Epithelial cell of proximal tubule (primary cell): ENCODE results near the gene HP1BP3. TPM values are rescaled to one million over a fixed set of nuclear protein-coding genes. Genes with fewer than 3 reads are reported as not detected.

ENCODE experiments used
- DNase-seq: peaks from one replicate; pipeline ENCODE4 v3.0.0-alpha.2; 2011; ENCODE audit warnings: low read depth
- H3K4me3 ChIP-seq: 2 replicates; pipeline ENCODE4 v1.5.1; 2011; ENCODE audit warnings: low read depth, mild to moderate bottlenecking, low read length
- CTCF ChIP-seq: conservative IDR thresholded peaks from 2 replicates; pipeline ENCODE4 v1.5.1; 2012; ENCODE audit warnings: low read depth, mild to moderate bottlenecking, low read length
- total RNA-seq: library from RNA; depleted of rRNA; stranded (reverse); fragments of >200 nt; gene quantifications from 2 replicates; pipeline ENCODE4 v1.2.3, GENCODE V29; 2015

The HP1BP3 gene
- total RNA-seq, 1 donor from 2014 or later, result 142 TPM

GRCh38 chr1:20710469-20711284, 76.4 kb downstream of the HP1BP3 start:
- TF ChIP-seq CTCF, result no peak

GRCh38 chr1:20709868-20710267, 77.2 kb downstream of the HP1BP3 start:
- DNase-seq, result no peak
- TF ChIP-seq CTCF, result no peak
- H3K4me3 ChIP-seq, result no peak overlapping the region

More at GRCh38 chr1:20710469-20711284, 76.4 kb downstream of the HP1BP3 start:
- no peak overlapping the region for H3K4me3 ChIP-seq
- DNase-seq, result no peak

- no peak for DNase-seq
- no peak overlapping the region for H3K4me3 ChIP-seq
- TF ChIP-seq CTCF, result no peak
These were observed 78.2 kb downstream of the HP1BP3 start for GRCh38 chr1:20708891-20709290.

GRCh38 chr1:20708057-20708456, 79.0 kb downstream of the HP1BP3 start:
- H3K4me3 ChIP-seq, result no peak overlapping the region
- TF ChIP-seq CTCF, result no peak
- DNase-seq, result no peak

- no peak overlapping the region for H3K4me3 ChIP-seq
- DNase-seq, result no peak
- TF ChIP-seq CTCF, result no peak
These were observed 80.3 kb downstream of the HP1BP3 start for GRCh38 chr1:20706841-20707240.

- no peak for TF ChIP-seq CTCF
- H3K4me3 ChIP-seq, result no peak overlapping the region
- DNase-seq, result no peak
These were observed 81.8 kb downstream of the HP1BP3 start for GRCh38 chr1:20705203-20705755.
